Natural killer cell (primary cell): Measurements from ENCODE around the gene SHB. TPM values are rescaled to one million over a fixed set of nuclear protein-coding genes. Genes with fewer than 3 reads are reported as not detected.

Experiments
- ATAC-seq, 3 donors: fragments of 150-1000 bp in 2 of 3; fragments of 200-7000 bp in 1 of 3; cut with Tn5 transposase; 1 replicate in 1 of 3; 2 replicates in 2 of 3; pipeline ENCODE4 v1.10.0; 2021; ENCODE audit warnings: mild to moderate bottlenecking in 2 of 3, moderate library complexity in 2 of 3
- DNase-seq, 2 donors: peaks; one replicate each; pipeline versions ENCODE4 v3.0.0 to v3.0.0-alpha.2; 2013 to 2021; ENCODE audit warnings: mixed read lengths in 1 of 2
- H3K27ac ChIP-seq: one replicate; pipeline ENCODE4 v1.5.1; 2013; ENCODE audit warnings: mild to moderate bottlenecking, low read length
- H3K27me3 ChIP-seq: one replicate; pipeline ENCODE4 v1.6.1; 2013; ENCODE audit warnings: low read length; ENCODE audit not compliant: control insufficient read depth, insufficient read depth
- H3K36me3 ChIP-seq: one replicate; pipeline ENCODE4 v1.6.1; 2013; ENCODE audit warnings: low read length; ENCODE audit not compliant: control insufficient read depth, insufficient read depth
- H3K4me1 ChIP-seq: one replicate; pipeline ENCODE4 v1.6.1; 2013; ENCODE audit warnings: low read length; ENCODE audit not compliant: control insufficient read depth, insufficient read depth
- H3K4me3 ChIP-seq: one replicate; pipeline ENCODE4 v1.5.1; 2013; ENCODE audit warnings: low read length
- H3K9me3 ChIP-seq: one replicate; pipeline ENCODE4 v1.6.1; 2013; ENCODE audit warnings: low read length; ENCODE audit not compliant: control insufficient read depth, insufficient read depth
- H3K27ac Mint-ChIP-seq, 2 donors: one replicate each; pipeline ENCODE4 v1.8.0; 2022; ENCODE audit warnings: mild to moderate bottlenecking in 2 of 2, mixed read lengths in 2 of 2, moderate library complexity in 1 of 2
- H3K27me3 Mint-ChIP-seq, 2 donors: one replicate each; pipeline ENCODE4 v1.8.0; 2022; ENCODE audit warnings: low read depth in 2 of 2, mixed read lengths in 2 of 2
- H3K36me3 Mint-ChIP-seq: one replicate; pipeline ENCODE4 v1.8.0; 2022; ENCODE audit warnings: mixed read lengths
- H3K4me1 Mint-ChIP-seq, 2 donors: one replicate each; pipeline ENCODE4 v1.8.0; 2022; ENCODE audit warnings: mixed read lengths in 2 of 2
- H3K4me3 Mint-ChIP-seq: one replicate; pipeline ENCODE4 v1.8.0; 2022; ENCODE audit warnings: mild to moderate bottlenecking, moderate library complexity, mixed read lengths
- H3K9me3 Mint-ChIP-seq, 2 donors: one replicate each; pipeline ENCODE4 v1.8.0; 2022; ENCODE audit warnings: mixed read lengths in 2 of 2
- WGBS: methylation state at CpG from one replicate; pipeline ENCODE4 v1.1.7; 2013; ENCODE audit warnings: missing lambda C conversion rate; ENCODE audit not compliant: insufficient coverage; 5-methylcytosine and 5-hydroxymethylcytosine counted together
- intact Hi-C: fragments of 100-400 bp; cut with micrococcal nuclease; formaldehyde crosslinking; loops from one replicate; pipeline ENCODE4 v1.14.2; 2022
- total RNA-seq, 4 donors: library from RNA; stranded (reverse); fragments of 120-200 nt in 1 of 4; gene quantifications; one replicate each; pipeline versions ENCODE4 v1.2.3 to v1.2.4, GENCODE V29; 2013 to 2022
- TF ChIP-seq, protein P1 (sequence below): fragments of 200-600 bp; IDR thresholded peaks from one replicate; pipeline ENCODE4 v1.8.0; 2022; ENCODE audit warnings: antibody characterized with exemption

Gene SHB
- total RNA-seq, 3 donors from 2014 or later (not counting 1 experiment from before 2014, with no cell fraction given): 2.7 to 7.1 (median 2.9) TPM

DNA sequence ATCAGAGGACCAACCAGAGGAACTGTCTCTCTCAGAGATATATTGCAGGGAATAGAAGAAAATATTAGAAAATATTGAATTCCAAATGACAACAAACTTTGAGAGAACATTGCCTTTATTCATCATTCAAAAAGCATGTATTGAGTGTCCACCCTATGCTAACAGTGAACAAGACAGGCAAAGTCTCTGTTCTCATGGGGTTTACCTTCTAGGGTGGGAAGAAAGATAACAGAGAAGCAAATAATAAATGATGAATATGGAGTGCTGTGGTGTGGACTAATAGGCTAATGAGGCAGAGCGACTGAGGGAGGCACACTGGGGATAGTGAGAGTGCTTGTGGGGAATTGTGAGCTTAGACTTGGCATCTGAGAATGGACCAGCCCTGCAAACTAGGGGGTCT is 43.4 kb upstream of the SHB start:
- Mint-ChIP-seq H3K27me3 (peaks cover 8 to 16% of the 10 kb centered on the region in 2 donors), H3K9me3 (no peaks in the 10 kb centered on the region), H3K27ac (no peak overlapping the region), H3K4me3 (no peak overlapping the region), H3K4me1 (no peaks in the 10 kb centered on the region), H3K36me3 (no peaks in the 10 kb centered on the region)
- Histone ChIP-seq H3K27ac (no peak overlapping the region), H3K36me3 (no peaks in the 10 kb centered on the region), H3K9me3 (no peaks in the 10 kb centered on the region), H3K4me3 (no peak overlapping the region), H3K27me3 (peaks cover 3% of the 10 kb centered on the region), H3K4me1 (no peaks in the 10 kb centered on the region)
- ATAC-seq: no peak
- TF ChIP-seq, protein P1, sequence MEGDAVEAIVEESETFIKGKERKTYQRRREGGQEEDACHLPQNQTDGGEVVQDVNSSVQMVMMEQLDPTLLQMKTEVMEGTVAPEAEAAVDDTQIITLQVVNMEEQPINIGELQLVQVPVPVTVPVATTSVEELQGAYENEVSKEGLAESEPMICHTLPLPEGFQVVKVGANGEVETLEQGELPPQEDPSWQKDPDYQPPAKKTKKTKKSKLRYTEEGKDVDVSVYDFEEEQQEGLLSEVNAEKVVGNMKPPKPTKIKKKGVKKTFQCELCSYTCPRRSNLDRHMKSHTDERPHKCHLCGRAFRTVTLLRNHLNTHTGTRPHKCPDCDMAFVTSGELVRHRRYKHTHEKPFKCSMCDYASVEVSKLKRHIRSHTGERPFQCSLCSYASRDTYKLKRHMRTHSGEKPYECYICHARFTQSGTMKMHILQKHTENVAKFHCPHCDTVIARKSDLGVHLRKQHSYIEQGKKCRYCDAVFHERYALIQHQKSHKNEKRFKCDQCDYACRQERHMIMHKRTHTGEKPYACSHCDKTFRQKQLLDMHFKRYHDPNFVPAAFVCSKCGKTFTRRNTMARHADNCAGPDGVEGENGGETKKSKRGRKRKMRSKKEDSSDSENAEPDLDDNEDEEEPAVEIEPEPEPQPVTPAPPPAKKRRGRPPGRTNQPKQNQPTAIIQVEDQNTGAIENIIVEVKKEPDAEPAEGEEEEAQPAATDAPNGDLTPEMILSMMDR: no peak
- intact Hi-C loops: no loop called here
- DNase-seq: no peak
- 90% methylated on average over 1 of the region's 1 CpG for WGBS

DNA sequence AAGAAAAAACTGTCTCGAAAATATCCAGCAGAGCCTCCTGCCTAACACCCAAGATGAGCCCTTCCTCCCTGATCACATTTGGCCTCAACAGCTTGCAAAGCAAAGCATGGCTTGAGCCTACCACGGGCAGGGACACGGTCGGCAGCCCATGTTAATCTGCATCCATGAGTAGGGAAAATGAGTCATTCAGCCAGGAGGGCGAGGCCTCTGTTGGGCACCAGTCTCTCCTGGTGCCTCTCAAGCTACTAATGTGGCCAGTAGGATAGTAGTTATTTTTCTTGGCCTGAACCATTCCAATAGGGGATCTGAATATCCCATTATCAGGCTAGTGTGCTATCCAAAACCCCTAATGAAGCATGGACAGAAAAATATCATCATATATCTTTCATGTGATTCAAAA is 43.0 kb upstream of the SHB start:
- TF ChIP-seq, protein P1: no peak
- H3K9me3 Mint-ChIP-seq: no peaks in the 10 kb centered on the region
- H3K36me3 Mint-ChIP-seq: no peaks in the 10 kb centered on the region
- Histone ChIP-seq H3K27me3 (peaks cover 3% of the 10 kb centered on the region), H3K9me3 (no peaks in the 10 kb centered on the region), H3K4me3 (no peak overlapping the region), H3K4me1 (no peaks in the 10 kb centered on the region), H3K36me3 (no peaks in the 10 kb centered on the region), H3K27ac (no peak overlapping the region)
- H3K4me3 Mint-ChIP-seq: no peak overlapping the region
- no peak for DNase-seq
- no peaks in the 10 kb centered on the region for H3K4me1 Mint-ChIP-seq
- peaks cover 8 to 17% of the 10 kb centered on the region in 2 donors for H3K27me3 Mint-ChIP-seq
- ATAC-seq: no peak
- 84% methylated on average over 4 of the region's 5 CpGs for WGBS
- H3K27ac Mint-ChIP-seq: no peak overlapping the region
- intact Hi-C loops: no loop called here

DNA sequence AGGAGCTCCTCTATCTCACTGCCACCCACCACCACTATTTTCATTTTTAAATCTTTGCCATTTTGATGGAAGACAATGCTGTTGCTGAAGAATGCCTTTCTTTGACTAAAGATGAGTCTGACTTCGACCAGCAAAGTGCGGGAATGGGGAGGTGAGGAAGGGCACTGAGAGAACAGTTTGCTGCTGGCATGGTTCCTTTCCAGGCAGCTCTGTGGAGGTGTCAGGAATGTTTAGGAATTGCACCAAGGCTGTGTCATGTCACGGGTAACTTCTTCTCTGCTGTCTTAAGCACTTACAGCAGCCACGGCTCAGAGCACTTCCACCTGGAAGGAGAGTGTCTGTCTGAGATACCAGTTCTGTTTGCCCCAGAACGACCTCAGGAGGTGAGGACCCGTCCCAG is 41.4 kb upstream of the SHB start:
- no peaks in the 10 kb centered on the region for H3K36me3 Mint-ChIP-seq
- TF ChIP-seq, protein P1: no peak
- Histone ChIP-seq H3K36me3 (no peaks in the 10 kb centered on the region), H3K4me1 (no peaks in the 10 kb centered on the region), H3K9me3 (no peaks in the 10 kb centered on the region), H3K27ac (no peak overlapping the region), H3K27me3 (peaks cover 3% of the 10 kb centered on the region), H3K4me3 (no peak overlapping the region)
- H3K27me3 Mint-ChIP-seq: peaks cover 8 to 17% of the 10 kb centered on the region in 2 donors
- intact Hi-C loops: no loop called here
- no peak overlapping the region for H3K4me3 Mint-ChIP-seq
- DNase-seq: no peak
- no peaks in the 10 kb centered on the region for H3K9me3 Mint-ChIP-seq
- no peaks in the 10 kb centered on the region for H3K4me1 Mint-ChIP-seq
- no peak for ATAC-seq
- H3K27ac Mint-ChIP-seq: no peak overlapping the region
- 73% methylated on average over 6 of the region's 6 CpGs for WGBS

DNA sequence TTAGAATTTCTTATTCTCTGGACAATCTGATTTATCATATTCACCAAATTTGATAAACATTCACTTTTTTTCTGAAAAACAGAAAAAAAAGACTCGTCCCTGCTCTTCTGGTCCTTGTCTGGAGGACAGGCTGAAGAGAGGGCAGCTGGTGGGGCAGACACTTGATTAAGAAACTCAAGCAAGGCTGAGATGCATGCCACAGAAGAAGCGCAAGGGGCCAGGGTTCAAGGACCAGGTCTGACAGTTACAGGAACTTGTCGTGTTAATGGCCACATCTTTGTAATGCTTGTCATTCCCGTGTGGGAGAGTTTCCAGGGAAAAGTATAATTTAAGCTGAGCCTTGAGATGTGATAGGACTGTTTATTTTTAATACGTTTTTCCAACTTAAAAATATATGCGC is 40.6 kb upstream of the SHB start:
- intact Hi-C loops: no loop called here
- no peak overlapping the region for H3K4me3 Mint-ChIP-seq
- ATAC-seq (no peak), DNase-seq (no peak)
- no peak overlapping the region for H3K27ac Mint-ChIP-seq
- H3K9me3 ChIP-seq: no peaks in the 10 kb centered on the region
- no peaks in the 10 kb centered on the region for H3K36me3 ChIP-seq
- no peaks in the 10 kb centered on the region for H3K9me3 Mint-ChIP-seq
- peaks cover 8 to 11% of the 10 kb centered on the region in 2 donors for H3K27me3 Mint-ChIP-seq
- peaks cover 3% of the 10 kb centered on the region for H3K27me3 ChIP-seq
- H3K27ac ChIP-seq: no peak overlapping the region
- no peaks in the 10 kb centered on the region for H3K36me3 Mint-ChIP-seq
- no peaks in the 10 kb centered on the region for H3K4me1 Mint-ChIP-seq
- TF ChIP-seq, protein P1: no peak
- no peaks in the 10 kb centered on the region for H3K4me1 ChIP-seq
- no peak overlapping the region for H3K4me3 ChIP-seq
- 77% methylated on average over 4 of the region's 6 CpGs for WGBS
